Testis (tissue), 2 donors: Measurements from ENCODE around the gene PCDHB14.
"Not testable (repeated sequence)": the region's sequence is repeated elsewhere in the genome, so short reads cannot be mapped to it uniquely, and the experiment has no call there.

Experiments used
- CTCF ChIP-seq, 3 experiments: fragments of 450-650 bp in 2 of 3; fragments of 200-600 bp in 1 of 3; sonication (generic) in 1 of 3; IDR thresholded peaks; one replicate each; pipeline ENCODE4 v1.5.1; 2016 to 2019; ENCODE audit warnings: antibody characterized with exemption in 3 of 3, mild to moderate bottlenecking in 2 of 3, moderate library complexity in 1 of 3
- POLR2A ChIP-seq: fragments of 450-650 bp; IDR thresholded peaks from one replicate; pipeline ENCODE4 v1.6.1; 2017; ENCODE audit warnings: antibody characterized with exemption, mild to moderate bottlenecking, moderate library complexity

- TF ChIP-seq CTCF (IDR thresholded peaks at IDR 0.05); POLR2A: not testable (repeated sequence)
Measured at GRCh38 chr5:141184117-141184855, 38.9 kb upstream of the PCDHB14 start.
